Renal cortex interstitium (tissue), 11 donors: ENCODE measurements around the gene PKHD1. TPM values are rescaled to one million over a fixed set of nuclear protein-coding genes. Genes with fewer than 3 reads are reported as not detected.
"Not testable (repeated sequence)": the region's sequence is repeated elsewhere in the genome, so short reads cannot be mapped to it uniquely, and the experiment has no call there.

Source experiments
- DNase-seq, 11 donors: peaks; one replicate each; pipeline ENCODE4 v3.0.0-alpha.2; 2013; ENCODE audit warnings: low read depth in 9 of 11, low spot score in 4 of 11; ENCODE audit errors: extremely low read depth in 1 of 11
- polyA plus RNA-seq, 3 donors: library from polyadenylated mRNA; unstranded; fragments of 120-200 nt; gene quantifications; one replicate each; pipeline ENCODE4 v1.2.1, GENCODE V29; 2013; ENCODE audit not compliant: insufficient read length in 3 of 3

The PKHD1 gene
- polyA plus RNA-seq, 3 donors: 18.2 to 34.3 (median 22.0) TPM

DNA sequence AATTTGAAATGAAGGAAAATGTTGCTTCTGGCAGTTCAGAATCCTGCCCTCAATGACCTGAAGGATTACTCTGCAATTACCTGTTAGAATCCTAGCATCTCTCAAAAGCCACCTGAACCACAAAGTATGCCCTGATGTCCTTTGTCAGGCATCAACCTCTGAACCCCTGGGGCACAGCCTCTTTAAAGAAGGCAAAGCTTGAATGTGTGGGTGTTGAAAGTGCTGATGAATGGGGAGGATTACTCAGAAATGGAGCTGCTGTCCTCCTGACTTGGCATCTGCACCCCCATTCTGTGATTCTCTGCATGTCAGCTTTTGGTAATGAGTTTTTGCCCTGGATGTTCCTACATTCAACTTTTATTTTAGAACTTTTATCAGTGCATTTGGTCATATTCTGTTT is 179.2 kb downstream of the PKHD1 start:
- DNase-seq: no peak

DNA sequence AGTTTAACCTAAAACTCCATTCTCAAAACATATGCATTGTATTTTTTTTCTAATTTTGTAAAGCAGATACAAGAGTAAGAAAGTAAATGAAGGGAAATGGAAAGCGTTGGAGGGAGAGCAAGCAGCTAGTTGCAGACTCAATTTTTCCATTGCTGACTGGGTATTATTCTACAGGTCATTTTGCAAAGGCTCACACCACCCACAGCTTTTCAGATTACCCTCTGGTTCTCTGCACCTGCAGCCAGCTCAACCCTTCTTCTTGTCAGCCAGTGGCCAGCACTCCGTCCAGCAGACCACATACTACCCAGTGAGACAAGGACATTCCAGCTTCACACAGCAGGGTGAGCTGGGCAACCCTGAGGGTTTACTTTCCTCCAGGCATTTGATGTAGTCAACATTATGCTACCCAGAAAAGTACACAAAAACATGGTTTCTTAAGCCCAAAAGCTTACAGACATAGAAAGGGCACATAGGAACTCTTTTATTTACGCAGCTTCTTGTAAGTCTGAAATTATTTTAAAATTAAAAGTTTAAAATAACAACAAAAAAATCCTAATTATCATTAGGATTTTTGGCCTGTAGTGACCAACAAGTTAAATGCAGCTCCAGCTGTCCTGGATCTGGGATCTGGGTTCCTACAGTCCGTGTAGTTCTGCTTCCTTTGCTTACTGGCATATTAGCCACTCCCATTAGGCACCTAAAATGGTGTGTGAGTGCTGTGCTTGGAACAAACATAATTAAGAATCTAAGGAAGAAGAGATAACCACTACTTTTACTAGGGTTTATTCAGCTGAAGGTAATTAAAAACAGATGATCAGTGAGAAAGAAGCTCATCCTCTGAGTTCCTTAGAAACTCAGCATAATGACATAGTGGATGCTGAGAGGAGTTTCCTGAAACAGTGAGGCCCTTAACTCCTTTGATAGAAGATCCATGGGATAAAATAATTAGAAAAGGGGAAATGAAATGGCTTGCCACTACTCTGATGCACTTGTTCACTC is 185.3 kb downstream of the PKHD1 start:
- no peak for DNase-seq

DNA sequence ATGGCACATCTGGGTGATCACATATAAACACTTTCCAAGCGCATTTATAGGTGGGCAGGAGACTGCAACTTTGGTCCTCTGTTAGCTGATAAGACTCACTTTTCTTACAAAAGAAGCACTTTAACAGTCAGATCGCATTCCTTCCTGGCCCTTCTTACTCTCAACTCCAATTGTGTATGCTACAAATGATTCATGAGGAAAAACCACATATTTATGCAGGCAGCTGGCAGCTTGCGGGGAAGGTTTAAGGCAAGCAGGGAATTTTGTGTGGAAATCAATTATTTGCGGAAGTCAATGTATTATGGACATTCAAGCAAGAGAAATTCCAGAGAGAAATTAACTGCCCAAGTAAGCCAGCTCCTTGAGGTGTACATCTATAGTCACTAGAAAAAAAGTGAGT is 194.0 kb downstream of the PKHD1 start:
- DNase-seq: no peak

DNA sequence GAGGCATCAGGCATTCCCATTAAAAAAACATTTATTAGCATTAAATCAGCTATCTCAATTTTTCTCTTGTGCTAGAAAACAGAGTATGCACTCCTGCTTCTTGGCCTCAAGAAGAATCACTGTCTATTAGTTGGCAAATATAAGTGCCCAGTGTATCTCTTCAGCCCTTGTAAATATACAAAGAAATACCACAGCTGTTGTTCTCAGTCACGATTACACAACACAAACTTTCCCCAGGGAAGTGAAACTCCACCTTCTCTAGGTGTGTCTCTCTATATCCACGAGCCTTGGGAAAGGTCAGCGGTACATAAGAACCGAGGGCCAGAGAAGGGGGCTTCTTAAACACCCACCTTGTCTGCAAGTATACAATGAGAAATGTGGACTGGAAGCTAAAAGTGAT is 194.7 kb downstream of the PKHD1 start:
- DNase-seq: no peak

DNA sequence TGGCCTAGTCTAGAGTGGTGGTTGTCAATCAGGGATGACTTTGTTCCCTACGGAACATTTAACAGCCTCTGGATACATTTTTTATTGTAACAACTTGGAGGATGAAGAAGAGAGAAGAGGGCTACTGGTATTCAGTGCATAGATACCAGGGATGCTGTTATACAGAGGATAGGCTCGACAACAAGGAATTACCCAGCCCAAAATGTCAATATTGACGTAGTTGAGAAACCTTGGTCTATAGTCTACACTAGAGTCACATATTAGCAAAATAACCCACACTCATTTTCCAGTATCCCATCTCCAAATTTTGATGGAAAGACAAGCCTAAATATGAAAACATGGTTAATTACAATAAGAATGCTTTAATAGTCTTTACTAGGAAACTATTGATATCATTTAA is 195.1 kb downstream of the PKHD1 start:
- no peak for DNase-seq

DNA sequence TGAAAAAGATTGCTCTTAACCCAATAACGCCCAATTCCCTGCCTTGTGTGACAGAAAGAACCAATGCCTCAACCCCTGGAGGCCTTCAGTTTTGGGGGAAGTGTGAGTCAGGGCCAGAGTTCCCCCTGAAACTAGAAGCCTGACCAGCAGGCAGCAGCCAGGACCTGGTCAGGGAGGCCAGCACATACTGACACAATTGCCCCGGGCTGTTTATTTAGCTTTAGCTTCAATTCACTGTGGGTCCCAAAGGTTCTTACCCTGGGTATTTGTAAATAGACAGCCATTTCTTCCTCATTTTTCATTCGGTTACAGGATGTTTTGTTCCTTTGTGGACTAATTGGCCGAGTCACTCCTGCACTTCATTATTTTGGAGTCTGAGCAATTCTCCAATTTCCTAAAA is 195.6 kb downstream of the PKHD1 start:
- DNase-seq: no peak

DNA sequence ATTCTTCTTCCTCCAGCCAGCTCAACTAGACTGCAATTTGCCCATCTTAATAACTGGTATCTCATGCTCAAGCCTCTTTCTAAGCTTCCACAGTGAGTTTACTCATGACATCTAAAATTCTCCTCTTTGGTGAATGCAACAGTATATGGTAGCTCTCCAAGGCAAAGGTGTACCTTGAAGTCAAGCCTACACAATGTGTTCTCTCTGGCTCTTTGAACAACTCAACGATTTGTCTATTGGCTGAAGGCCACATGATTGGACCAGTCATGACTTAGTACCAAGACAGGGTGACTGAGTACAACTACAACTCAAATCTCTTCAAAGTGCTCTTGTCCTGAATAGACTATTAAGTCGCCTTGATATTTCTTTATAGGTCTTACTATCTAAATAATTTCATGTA is 199.6 kb downstream of the PKHD1 start:
- no peak for DNase-seq

DNA sequence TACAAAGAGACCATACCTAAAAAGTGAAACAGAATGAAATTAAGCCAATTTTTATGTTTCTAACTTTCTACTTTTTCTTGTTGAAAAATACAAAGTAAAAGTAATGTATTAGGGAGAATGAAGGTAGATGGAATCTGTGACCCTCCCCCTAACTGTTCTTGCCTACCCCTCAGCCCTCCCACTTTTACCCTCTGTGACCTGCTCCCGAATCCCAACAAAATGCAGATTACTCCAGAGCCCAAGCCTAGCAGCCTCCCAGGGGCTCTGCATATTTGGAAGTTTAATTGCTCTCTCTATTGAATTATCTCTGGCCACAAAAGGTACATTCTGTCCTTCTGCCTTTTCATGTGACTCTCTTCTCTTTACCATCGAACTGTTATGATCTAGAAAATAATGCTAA is 201.5 kb downstream of the PKHD1 start:
- no peak for DNase-seq

DNA sequence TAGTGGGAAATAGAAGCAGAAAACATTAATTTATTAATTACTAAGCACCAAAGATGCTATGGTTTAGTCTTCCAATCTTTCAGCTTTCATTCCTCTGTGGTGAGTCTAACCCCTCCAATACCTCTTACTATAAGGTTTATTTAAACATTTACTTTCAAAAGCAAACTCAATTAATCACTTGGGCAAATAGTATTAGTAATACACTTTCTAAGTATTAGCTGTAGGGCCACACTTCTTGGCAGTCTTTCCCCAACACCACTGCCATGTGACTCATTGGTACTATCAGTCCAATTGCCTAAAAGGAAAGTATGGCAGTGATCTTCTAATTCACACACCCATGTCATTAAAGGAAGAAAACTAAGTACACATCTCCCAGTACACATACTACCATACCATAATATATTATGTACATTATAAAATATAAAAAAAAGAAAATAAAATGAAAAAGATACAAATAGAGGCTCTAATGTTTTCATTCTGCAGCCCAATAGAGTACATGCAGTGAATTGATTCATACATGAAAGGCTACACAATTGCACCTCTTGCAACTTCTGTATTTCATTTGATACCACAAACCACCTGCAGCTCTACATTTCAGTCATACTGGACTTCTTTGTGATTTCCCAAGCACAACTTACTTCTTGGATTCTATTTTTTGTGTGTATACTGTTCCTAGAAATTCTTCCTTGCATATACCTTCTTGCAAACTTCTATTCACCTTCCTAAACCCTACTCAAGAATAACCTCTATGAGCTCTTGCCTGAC is 218.6 kb downstream of the PKHD1 start:
- DNase-seq: no peak

DNA sequence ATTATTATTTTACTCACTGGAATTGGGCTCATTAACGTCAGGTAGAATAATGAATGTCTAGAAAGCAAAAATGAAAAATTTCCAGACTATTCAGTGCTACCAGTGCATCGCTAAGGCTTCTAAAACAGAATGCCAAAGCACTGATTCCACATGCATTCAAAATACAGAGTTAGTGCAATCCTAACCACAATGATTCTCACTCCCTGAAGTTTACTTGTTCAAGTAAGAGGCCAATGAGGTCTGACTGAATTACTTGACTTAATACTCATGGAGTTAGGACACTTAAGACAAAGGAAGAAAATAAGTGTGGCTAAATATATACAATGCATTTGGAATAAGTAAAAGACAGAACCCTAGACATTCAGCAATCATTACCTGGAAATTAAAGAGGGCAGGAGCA is 220.5 kb downstream of the PKHD1 start:
- no peak for DNase-seq

DNA sequence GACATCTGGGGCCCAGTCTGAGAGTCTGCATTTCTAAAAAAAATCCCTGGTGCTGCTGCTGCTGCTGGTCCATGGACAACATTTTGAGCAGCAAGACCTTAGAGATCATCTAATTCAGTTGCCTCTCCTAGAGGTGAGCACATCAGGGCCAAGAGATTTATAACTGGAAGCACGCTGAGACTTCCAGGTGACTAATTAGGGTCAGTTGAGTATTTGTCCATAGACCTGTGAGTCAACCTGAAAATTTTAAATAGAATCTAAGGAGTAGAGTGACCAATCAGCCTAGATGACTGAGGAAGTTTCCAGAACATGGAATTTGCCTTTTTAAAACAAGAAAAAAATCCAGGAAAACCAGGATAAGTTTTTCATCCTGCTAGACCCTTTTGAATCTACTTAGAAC is 221.4 kb downstream of the PKHD1 start:
- no peak for DNase-seq

DNA sequence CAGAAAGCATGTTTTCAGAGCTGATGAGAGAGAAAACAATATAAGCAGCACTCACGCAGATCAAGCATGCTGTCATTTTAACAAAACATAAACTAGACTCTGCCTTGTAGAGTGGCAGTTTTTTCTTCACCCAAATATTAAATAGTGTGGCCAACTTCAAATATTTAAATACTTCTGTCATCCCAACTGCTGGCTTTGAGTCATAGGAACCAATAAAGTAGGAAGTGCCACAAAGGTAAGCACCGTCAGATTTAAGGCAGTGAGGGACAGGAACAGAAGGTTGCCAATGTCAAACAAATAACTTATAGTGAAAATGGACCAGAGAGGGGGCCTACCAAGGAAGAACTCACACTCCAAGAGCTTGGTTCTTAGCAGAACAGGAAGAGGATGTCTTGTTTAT is 222.2 kb downstream of the PKHD1 start:
- DNase-seq: no peak

DNA sequence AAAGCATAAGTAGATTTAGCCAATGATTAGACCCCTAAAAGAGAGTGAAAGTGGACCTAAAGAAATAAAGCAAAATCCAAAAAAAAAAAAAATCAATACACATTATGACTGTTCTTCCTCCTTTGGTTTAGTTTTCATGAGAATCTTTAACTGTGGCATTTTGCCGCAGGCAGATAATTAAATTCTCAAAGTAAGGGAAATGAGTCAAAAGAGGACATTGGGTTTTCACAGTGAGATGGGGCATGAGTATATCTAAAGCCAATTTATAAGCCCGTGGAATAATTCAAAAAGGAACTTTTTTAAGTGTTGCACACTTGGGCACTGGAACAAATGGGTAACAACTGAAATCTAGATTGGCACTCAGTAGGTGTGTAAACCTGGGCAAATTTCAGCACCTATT is 230.3 kb downstream of the PKHD1 start:
- DNase-seq: no peak

DNA sequence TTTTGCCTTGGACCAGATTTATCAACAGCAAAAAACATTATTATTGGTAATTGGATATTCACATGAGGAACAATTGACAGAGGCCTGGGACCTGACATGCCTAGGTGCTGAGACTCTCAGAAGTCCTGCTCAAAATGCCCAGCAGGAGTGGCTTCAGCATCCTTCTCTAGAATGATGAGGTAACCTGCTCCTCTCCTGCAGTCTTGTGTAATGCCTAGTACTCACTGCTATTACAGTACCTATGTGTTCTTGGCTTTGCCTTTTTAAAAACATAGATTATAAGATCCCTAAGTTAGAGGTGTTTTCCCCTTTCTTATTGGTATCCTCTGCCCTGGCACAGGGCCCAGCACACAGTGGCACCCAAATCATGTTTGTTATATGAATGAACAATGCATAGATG is 230.9 kb downstream of the PKHD1 start:
- no peak for DNase-seq

DNA sequence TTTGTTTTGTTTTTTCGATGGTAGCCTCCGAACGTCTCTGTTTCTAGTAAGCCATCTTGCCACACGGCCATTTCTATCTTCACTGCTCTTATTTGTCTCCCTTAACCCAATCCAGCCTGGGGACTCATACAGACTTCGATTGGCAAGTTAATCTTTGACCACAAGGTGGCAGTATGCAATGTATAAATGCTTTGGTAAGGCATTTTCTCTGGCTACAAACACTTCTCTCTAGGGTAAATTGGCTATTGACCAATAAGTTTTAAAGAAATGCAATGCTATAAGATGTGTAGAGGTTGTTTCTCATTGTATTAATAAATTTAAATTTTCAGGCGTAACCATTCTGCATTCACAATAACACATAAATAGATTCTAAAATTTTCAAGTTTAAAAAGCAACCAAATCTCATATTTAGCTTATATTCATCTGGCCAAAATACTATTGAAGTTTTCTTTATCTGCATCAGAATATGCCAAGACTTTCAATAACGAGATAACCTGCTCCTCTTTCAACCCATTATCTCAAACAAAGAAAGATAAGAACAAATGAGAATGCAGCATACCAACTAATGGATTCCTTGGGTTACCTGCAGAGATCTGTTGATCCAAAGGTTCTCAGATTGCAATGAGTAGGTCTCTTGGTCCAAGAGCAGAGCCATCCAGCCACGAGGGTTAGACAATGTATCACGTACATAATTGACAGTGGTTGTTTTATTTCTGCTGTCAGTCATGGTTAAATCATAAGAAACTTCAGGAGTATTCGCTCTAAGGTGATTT is 231.9 kb downstream of the PKHD1 start:
- DNase-seq: peak; percentile 35 to 54 (median 42)

DNA sequence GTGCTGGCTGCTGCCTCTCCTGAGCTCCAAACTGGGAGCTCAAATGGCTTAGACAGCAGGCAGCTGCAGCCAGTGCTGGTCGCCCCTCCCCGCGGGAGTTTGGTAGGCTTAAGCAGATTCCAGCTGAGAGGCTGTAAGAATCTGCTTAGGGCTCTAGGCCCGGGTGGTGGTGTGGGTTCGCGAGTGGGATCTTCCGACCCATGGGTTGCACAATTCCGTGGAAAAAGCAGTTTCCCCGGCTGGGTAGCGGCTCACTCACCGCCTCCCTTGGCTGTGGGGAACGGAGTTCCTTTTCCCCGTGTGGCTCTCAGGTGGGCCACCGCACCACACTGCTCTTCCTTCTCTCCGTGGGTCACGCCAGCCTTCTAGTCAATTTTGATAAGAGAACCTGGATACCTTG is 232.5 kb downstream of the PKHD1 start:
- DNase-seq: no peak

DNA sequence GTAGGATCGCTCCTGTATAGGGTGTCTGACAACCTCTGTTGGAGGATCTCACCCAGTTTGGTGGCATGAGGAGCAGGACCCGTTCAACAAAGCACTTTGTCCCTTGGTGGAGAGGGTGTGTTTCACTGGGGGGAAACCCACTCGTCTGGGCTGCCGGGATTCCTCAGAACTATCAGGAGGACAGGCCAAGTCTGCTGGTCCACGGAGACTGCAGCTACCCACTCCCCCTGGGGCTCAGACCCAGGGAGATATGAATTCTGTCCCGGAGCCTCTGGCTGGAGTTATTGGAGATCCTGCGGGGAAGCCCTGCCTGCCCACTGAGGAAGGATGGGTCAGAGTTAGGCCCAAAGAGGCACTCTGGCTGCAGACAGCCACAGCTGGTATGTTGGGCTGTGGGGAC is 233.1 kb downstream of the PKHD1 start:
- DNase-seq: no peak

DNA sequence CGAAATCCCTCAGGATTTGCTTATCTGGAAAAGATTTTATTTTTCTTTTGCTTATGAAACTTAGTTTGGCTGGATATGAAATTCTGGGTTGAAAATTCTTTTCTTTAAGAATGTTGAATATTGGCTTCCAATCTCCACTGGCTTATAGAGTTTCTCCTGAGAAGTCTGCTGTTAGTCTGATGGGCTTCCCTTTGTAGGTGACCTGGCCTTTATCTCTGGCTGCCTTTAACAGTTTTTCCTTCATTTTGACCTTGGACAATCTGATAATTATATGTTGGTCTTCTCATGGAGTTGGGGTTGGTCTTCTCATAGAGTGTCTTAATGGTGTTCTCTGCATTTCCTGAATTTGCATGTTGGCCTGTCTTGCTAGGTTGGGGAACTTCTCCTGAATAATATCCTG is 234.3 kb downstream of the PKHD1 start:
- not testable (repeated sequence) for DNase-seq

DNA sequence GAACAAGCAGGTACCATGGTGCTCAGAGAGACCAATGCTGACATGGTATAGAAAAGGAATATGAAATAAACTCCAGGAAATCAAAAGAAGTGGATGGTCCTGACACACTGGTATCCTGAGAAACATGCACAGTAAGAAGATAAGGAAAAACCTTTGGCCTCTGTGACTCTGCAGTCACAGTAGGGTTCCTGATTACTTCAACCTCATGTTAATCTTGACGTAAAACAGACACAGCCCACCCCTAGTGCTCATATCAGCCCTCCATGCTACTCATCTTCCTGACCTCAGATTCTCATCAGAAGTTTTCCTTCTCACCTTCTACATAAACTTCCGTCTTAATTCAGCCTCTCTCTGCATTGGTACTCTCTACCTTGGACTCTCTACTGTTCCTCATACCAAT is 240.9 kb downstream of the PKHD1 start:
- no peak for DNase-seq

DNA sequence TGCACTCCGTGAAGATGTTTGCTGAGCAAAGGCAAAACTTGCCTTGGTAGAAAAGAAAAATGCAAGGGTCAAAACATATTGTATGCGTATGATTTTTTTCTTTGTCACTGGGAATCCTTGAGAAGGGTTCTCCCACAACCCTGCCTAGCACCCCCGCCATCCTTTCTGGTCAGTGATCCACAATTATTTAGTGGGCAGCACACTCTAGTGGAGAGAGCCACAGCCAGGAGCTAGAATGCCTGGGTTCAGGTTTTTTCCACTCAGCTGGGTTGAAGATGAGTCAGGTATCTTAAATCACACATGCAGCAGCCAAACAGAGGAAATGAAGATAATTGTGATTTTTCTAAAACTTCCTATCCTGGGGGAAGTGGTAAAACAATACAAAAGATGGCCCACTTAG is 243.1 kb downstream of the PKHD1 start:
- no peak for DNase-seq
